RWPE2 (cell line): ENCODE measurements around the gene TMEM182.
A peak's percentile ranks its signal among the peaks of the same experiment; 100 is the strongest.

Experiments used
- ATAC-seq: fragments of 200-7000 bp; cut with Tn5 transposase; 3 replicates; pipeline ENCODE4 v1.9.1; 2021; ENCODE audit warnings: low read depth
- DNase-seq: peaks from one replicate; pipeline ENCODE4 v3.0.0-alpha.2; 2020; ENCODE audit warnings: low spot score
- H3K27ac ChIP-seq: fragments of 450-650 bp; 2 replicates; pipeline ENCODE4 v1.5.1; 2017; ENCODE audit warnings: mild to moderate bottlenecking; ENCODE audit not compliant: poor library complexity, severe bottlenecking
- H3K27me3 ChIP-seq: fragments of 250-450 bp; sonication (Bioruptor Pico); 2 replicates; pipeline ENCODE4 v1.5.1; 2021; ENCODE audit warnings: mild to moderate bottlenecking, moderate library complexity; ENCODE audit not compliant: insufficient read depth, poor library complexity, severe bottlenecking
- H3K36me3 ChIP-seq: fragments of 250-450 bp; sonication (Bioruptor Pico); 2 replicates; pipeline ENCODE4 v1.5.1; 2020; ENCODE audit warnings: low read depth, mild to moderate bottlenecking, moderate library complexity
- H3K4me1 ChIP-seq: fragments of 250-450 bp; sonication (Bioruptor Pico); 2 replicates; pipeline ENCODE4 v1.5.1; 2021; ENCODE audit warnings: mild to moderate bottlenecking, moderate library complexity; ENCODE audit not compliant: insufficient read depth, poor library complexity, severe bottlenecking
- H3K4me3 ChIP-seq: fragments of 250-450 bp; sonication (Bioruptor Pico); 2 replicates; pipeline ENCODE4 v1.5.1; 2021; ENCODE audit warnings: mild to moderate bottlenecking, moderate library complexity; ENCODE audit not compliant: severe bottlenecking
- H3K9me3 ChIP-seq: fragments of 250-450 bp; sonication (Bioruptor Pico); 2 replicates; pipeline ENCODE4 v1.5.1; 2021; ENCODE audit warnings: mild to moderate bottlenecking, moderate library complexity; ENCODE audit not compliant: severe bottlenecking
- TF ChIP-seq, protein P1 (sequence below): fragments of 450-650 bp; IDR thresholded peaks from one replicate; pipeline ENCODE4 v1.5.1; 2017; ENCODE audit warnings: mild to moderate bottlenecking, moderate library complexity; ENCODE audit not compliant: poor library complexity, severe bottlenecking

Gene TMEM182

DNA sequence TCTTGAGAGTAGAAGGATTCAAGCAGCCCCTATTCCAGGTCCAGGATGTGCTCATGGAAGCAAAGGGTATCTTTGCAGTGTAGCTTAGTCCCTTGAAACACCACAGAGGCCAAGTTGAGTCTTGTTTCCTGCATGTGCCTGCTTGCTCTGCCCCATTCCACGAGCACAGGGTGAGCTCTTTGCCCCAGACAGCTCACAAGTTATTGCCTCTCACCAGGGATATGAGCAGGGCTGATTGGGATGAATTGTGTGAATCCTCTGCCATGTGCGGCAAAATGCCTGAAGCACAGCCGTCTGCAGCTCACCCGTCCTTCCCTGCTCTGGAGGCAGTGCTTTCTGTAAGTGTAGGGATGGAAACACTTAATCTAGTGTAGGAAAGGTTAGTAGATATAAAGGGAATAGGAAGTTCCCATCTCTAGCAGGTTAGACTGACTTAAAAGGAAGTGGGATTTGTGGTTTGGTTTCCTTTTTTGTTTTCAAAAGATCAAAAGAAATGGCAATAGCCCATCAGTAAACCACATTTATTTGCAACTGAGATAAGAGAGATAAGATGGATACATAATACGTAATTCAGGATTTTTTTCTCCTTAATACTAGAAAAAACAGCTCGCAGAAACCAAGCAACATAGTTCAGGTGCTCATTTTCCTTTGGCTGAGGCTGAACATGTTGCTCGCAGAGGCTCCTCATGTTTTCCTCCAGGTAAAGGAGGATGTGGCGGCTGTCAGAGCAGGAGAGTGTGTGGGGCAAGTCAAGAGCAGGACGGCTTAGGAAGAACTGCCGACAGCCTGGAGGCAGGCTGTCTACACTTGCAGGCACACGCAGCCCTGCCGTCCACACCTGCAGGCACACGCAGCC is 41.4 kb downstream of the TMEM182 start:
- H3K4me3 ChIP-seq = no peak overlapping the region
- no peaks in the 10 kb centered on the region for H3K27me3 ChIP-seq
- 0 out of 2 replicates have a peak, but pooled peaks cover 1% of the 10 kb centered on the region for H3K36me3 ChIP-seq
- DNase-seq (no peak), ATAC-seq (peak; percentile 41)
- H3K27ac ChIP-seq = no peak overlapping the region
- peaks cover 3% of the 10 kb centered on the region for H3K9me3 ChIP-seq
- TF ChIP-seq, protein P1, sequence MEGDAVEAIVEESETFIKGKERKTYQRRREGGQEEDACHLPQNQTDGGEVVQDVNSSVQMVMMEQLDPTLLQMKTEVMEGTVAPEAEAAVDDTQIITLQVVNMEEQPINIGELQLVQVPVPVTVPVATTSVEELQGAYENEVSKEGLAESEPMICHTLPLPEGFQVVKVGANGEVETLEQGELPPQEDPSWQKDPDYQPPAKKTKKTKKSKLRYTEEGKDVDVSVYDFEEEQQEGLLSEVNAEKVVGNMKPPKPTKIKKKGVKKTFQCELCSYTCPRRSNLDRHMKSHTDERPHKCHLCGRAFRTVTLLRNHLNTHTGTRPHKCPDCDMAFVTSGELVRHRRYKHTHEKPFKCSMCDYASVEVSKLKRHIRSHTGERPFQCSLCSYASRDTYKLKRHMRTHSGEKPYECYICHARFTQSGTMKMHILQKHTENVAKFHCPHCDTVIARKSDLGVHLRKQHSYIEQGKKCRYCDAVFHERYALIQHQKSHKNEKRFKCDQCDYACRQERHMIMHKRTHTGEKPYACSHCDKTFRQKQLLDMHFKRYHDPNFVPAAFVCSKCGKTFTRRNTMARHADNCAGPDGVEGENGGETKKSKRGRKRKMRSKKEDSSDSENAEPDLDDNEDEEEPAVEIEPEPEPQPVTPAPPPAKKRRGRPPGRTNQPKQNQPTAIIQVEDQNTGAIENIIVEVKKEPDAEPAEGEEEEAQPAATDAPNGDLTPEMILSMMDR = no peak
- H3K4me1 ChIP-seq = no peaks in the 10 kb centered on the region

DNA sequence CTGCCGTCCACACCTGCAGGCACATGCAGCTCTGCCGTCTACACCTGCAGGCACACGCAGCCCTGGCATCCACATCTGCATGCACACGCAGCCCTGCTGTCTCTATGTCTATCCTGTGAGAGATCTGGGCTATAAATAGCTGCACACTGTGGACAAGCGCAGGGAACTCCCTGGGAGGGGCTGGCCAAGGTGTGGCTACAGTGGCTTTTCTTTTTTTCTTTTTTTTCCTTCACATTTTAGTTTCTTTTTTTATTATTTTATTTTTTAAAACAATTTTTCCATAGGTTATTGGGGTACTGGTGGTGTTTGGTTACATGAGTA is 42.0 kb downstream of the TMEM182 start:
- Histone ChIP-seq H3K9me3 (peaks cover 3% of the 10 kb centered on the region), H3K27me3 (no peaks in the 10 kb centered on the region), H3K36me3 (no peaks in the 10 kb centered on the region), H3K4me3 (no peak overlapping the region), H3K4me1 (no peaks in the 10 kb centered on the region), H3K27ac (no peak overlapping the region)
- DNase-seq (no peak), ATAC-seq (peak; percentile 29; the same call in 1 of the 3 replicates)
- TF ChIP-seq, protein P1 = no peak

DNA sequence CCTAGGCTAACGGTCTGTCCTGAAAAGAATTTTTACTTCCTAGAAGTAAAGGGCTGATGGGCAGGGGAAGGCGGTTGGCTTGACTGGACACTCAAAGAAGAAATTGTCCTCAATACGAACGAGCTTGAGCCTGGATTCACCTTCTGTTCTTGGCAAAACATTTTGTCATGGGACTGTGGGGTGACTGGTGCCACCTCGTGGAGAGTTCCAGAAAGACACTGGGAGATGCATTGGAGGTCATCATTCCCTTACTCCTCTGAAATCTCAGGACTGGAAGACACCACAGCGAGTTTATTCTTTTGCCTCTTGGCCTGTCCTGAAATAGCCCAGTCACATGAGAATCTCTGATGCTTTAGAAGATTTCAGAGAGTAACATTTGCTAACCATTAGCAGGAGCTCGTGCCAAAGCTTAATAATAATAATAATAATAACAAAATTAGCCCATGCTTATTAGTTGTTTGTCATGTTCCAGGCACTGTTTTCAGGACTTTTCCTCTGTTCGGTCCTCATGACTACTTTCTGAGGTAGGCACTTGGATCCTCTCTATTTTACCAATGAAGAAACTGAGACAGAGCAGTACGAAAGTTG is 44.5 kb downstream of the TMEM182 start:
- ATAC-seq (peak; percentile 76; the same call in 2 of the 3 replicates), DNase-seq (no peak)
- Histone ChIP-seq H3K4me3 (no peak overlapping the region), H3K36me3 (no peaks in the 10 kb centered on the region), H3K9me3 (no peaks in the 10 kb centered on the region), H3K27ac (no peak overlapping the region), H3K4me1 (no peaks in the 10 kb centered on the region), H3K27me3 (no peaks in the 10 kb centered on the region)
- TF ChIP-seq, protein P1 = peak; percentile 85

DNA sequence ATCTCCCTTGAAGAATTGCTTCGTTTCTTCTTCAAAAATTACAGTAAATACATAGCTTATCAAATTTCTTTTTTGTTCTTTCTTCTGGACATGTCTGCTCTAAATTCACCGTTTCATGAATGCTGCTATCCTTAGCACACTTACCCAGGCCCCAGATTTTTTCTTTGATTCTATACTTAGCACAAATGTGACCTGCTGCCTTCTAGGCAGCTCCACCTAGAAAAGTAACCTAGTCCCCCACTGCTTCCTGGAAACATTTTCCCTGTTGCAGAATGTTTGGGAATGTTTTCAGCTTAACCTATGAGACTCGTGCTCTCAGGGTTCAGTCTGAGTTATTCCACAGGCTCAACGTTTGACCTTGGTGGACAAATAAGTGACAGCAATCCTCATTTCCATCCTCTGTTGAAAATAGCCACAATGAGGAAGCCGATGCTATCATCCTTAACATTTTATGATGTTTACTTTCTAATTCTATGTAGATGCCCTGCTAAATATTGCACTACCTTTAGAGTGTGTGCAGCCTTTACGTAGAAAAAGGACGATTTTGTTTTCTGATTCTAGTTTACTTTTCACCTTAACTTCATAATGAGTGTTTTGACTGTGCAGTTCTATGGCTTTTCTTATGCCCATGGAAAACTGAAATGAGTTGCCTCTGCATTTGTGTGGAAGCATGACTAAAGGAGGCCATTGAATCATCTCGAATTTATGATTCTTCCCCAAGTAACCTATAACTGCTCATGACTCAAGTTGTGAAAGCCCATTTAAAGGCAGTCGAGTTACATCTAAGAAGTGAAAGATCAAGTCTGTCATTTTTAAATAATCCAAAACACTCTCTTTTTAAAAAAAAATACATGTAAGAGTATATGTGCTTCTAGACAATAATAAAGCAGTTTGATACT is 47.7 kb downstream of the TMEM182 start:
- Histone ChIP-seq H3K4me1 (no peaks in the 10 kb centered on the region), H3K4me3 (no peak overlapping the region), H3K27ac (no peak overlapping the region), H3K9me3 (no peaks in the 10 kb centered on the region), H3K27me3 (no peaks in the 10 kb centered on the region), H3K36me3 (no peaks in the 10 kb centered on the region)
- TF ChIP-seq, protein P1 = no peak
- no peak for DNase-seq
- ATAC-seq = no peak
